H9 (cell line): ENCODE results near the gene KIRREL3. TPM values are rescaled to one million over a fixed set of nuclear protein-coding genes. Genes with fewer than 3 reads are reported as not detected.

ENCODE experiments used
- DNase-seq: peaks from one replicate; pipeline ENCODE4 v3.0.0-alpha.2; 2017
- H2AFZ ChIP-seq: one replicate; pipeline ENCODE4 v1.6.1; 2013; ENCODE audit warnings: mild to moderate bottlenecking, low read length, control low read depth, moderate library complexity
- H2AK5ac ChIP-seq: 2 replicates; pipeline ENCODE4 v1.6.1; 2013; ENCODE audit warnings: low read length, control low read depth, mixed read lengths; ENCODE audit not compliant: insufficient read length
- H2BK120ac ChIP-seq: one replicate; pipeline ENCODE4 v1.6.1; 2013; ENCODE audit warnings: low read depth, mild to moderate bottlenecking, low read length, control low read depth, inconsistent platforms; ENCODE audit not compliant: poor library complexity, severe bottlenecking
- H2BK12ac ChIP-seq: 2 replicates; pipeline ENCODE4 v1.6.1; 2013; ENCODE audit warnings: low read length, control low read depth, mixed read lengths, low read depth; ENCODE audit not compliant: insufficient read length
- H2BK15ac ChIP-seq: 2 replicates; pipeline ENCODE4 v1.6.1; 2013; ENCODE audit warnings: low read depth, low read length, control low read depth
- H2BK20ac ChIP-seq: one replicate; pipeline ENCODE4 v1.6.1; 2013; ENCODE audit warnings: low read depth, mild to moderate bottlenecking, low read length, control low read depth, inconsistent platforms; ENCODE audit not compliant: poor library complexity, severe bottlenecking
- H2BK5ac ChIP-seq: 2 replicates; pipeline ENCODE4 v1.6.1; 2013; ENCODE audit warnings: low read length, control low read depth, mixed read lengths; ENCODE audit not compliant: insufficient read length
- H3K14ac ChIP-seq: 2 replicates; pipeline ENCODE4 v1.6.1; 2013; ENCODE audit warnings: low read length, control low read depth; ENCODE audit not compliant: insufficient read depth
- H3K18ac ChIP-seq: 2 replicates; pipeline ENCODE4 v1.6.1; 2013; ENCODE audit warnings: low read depth, mild to moderate bottlenecking, mixed read lengths, low read length, control low read depth; ENCODE audit not compliant: insufficient read length
- H3K23ac ChIP-seq: 2 replicates; pipeline ENCODE4 v1.6.1; 2013; ENCODE audit warnings: low read length, control low read depth, mixed read lengths, low read depth; ENCODE audit not compliant: insufficient read length
- H3K23me2 ChIP-seq: 2 replicates; pipeline ENCODE4 v1.6.1; 2013; ENCODE audit warnings: low read depth, mild to moderate bottlenecking, mixed read lengths, low read length, control low read depth; ENCODE audit not compliant: insufficient read length, poor library complexity, severe bottlenecking
- H3K27ac ChIP-seq: 2 replicates; pipeline ENCODE4 v1.5.1; 2013; ENCODE audit warnings: low read length, control low read depth, mixed read lengths, low read depth; ENCODE audit not compliant: insufficient read length
- H3K27me3 ChIP-seq: 2 replicates; pipeline ENCODE4 v1.6.1; 2013; ENCODE audit warnings: low read length, control low read depth, inconsistent platforms; ENCODE audit not compliant: insufficient read depth
- H3K4ac ChIP-seq: 2 replicates; pipeline ENCODE4 v1.6.1; 2013; ENCODE audit warnings: low read depth, mild to moderate bottlenecking, control low read depth, inconsistent platforms, low read length, moderate library complexity
- H3K4me1 ChIP-seq: 2 replicates; pipeline ENCODE4 v1.6.1; 2013; ENCODE audit warnings: low read length, control low read depth, inconsistent platforms; ENCODE audit not compliant: insufficient read depth
- H3K4me2 ChIP-seq: 2 replicates; pipeline ENCODE4 v1.6.1; 2013; ENCODE audit warnings: low read length, control low read depth, mixed read lengths; ENCODE audit not compliant: insufficient read length, insufficient read depth
- H3K56ac ChIP-seq: 2 replicates; pipeline ENCODE4 v1.6.1; 2013; ENCODE audit warnings: low read depth, mild to moderate bottlenecking, mixed read lengths, low read length, control low read depth; ENCODE audit not compliant: insufficient read length
- H3K79me1 ChIP-seq: 2 replicates; pipeline ENCODE4 v1.6.1; 2013; ENCODE audit warnings: low read depth, mild to moderate bottlenecking, moderate library complexity, low read length, control low read depth, inconsistent platforms; ENCODE audit not compliant: insufficient read depth, poor library complexity, severe bottlenecking
- H3K79me2 ChIP-seq: 2 replicates; pipeline ENCODE4 v1.6.1; 2013; ENCODE audit warnings: low read length, control low read depth, inconsistent platforms; ENCODE audit not compliant: insufficient read depth
- H3K9ac ChIP-seq: 2 replicates; pipeline ENCODE4 v1.6.1; 2013; ENCODE audit warnings: low read length, control low read depth, mixed read lengths; ENCODE audit not compliant: insufficient read length; ENCODE audit errors: extremely low read depth
- H3K9me3 ChIP-seq: one replicate; pipeline ENCODE4 v1.6.1; 2013; ENCODE audit warnings: low read depth, low read length, inconsistent platforms; ENCODE audit not compliant: control insufficient read depth
- H3T11ph ChIP-seq: one replicate; pipeline ENCODE4 v1.6.1; 2013; ENCODE audit warnings: mild to moderate bottlenecking, low read length, control low read depth, inconsistent platforms
- H4K20me1 ChIP-seq: one replicate; pipeline ENCODE4 v1.6.1; 2013; ENCODE audit not compliant: control insufficient read depth, insufficient read length, insufficient read depth
- H4K5ac ChIP-seq: 2 replicates; pipeline ENCODE4 v1.6.1; 2013; ENCODE audit warnings: low read depth, mild to moderate bottlenecking, mixed read lengths, low read length, control low read depth; ENCODE audit not compliant: insufficient read length
- H4K8ac ChIP-seq: replicated peaks from 2 replicates; pipeline ENCODE4 v1.6.1; 2013; ENCODE audit warnings: low read length, control low read depth, mixed read lengths, low read depth; ENCODE audit not compliant: insufficient read length
- H4K91ac ChIP-seq: 2 replicates; pipeline ENCODE4 v1.6.1; 2013; ENCODE audit warnings: low read depth, mild to moderate bottlenecking, moderate library complexity, mixed read lengths, low read length, control low read depth; ENCODE audit not compliant: insufficient read length
- H3K27ac Mint-ChIP-seq, 3 experiments: 2 replicates in 2 of 3; 3 replicates in 1 of 3; pipeline ENCODE4 v1.8.0; 2020 to 2021; ENCODE audit warnings: mixed read lengths in 3 of 3, mild to moderate bottlenecking in 1 of 3, moderate library complexity in 1 of 3
- H3K27me3 Mint-ChIP-seq: 2 replicates; pipeline ENCODE4 v1.8.0; 2021; ENCODE audit warnings: low read depth, mild to moderate bottlenecking, moderate library complexity, mixed read lengths
- H3K36me3 Mint-ChIP-seq, 3 experiments: 2 replicates in 2 of 3; 3 replicates in 1 of 3; pipeline ENCODE4 v1.8.0; 2020 to 2021; ENCODE audit warnings: low read depth in 3 of 3, mixed read lengths in 3 of 3; ENCODE audit not compliant: insufficient read depth in 1 of 3
- H3K4me1 Mint-ChIP-seq, 2 experiments: 2 replicates each; pipeline ENCODE4 v1.8.0; 2020; ENCODE audit warnings: mixed read lengths in 2 of 2
- H3K4me3 Mint-ChIP-seq, 2 experiments: 2 replicates in 1 of 2; 3 replicates in 1 of 2; pipeline ENCODE4 v1.8.0; 2020 to 2021; ENCODE audit warnings: mild to moderate bottlenecking in 2 of 2, mixed read lengths in 2 of 2, moderate library complexity in 1 of 2
- H3K9me3 Mint-ChIP-seq, 2 experiments: 2 replicates in 1 of 2; 3 replicates in 1 of 2; pipeline ENCODE4 v1.8.0; 2020; ENCODE audit warnings: mild to moderate bottlenecking in 2 of 2, mixed read lengths in 2 of 2, moderate library complexity in 1 of 2
- WGBS: extraction: QIAGEN DNeasy Blood & Tissue Kit; methylation state at CpG from one replicate; pipeline ENCODE4 v1.1.7; 2013; ENCODE audit warnings: missing lambda C conversion rate, low lambda C conversion rate, mixed read lengths; ENCODE audit not compliant: insufficient read length; ENCODE audit errors: extremely low coverage; 5-methylcytosine and 5-hydroxymethylcytosine counted together
- total RNA-seq: library from RNA; stranded (reverse); gene quantifications from 2 replicates; pipeline ENCODE4 v1.2.1, GENCODE V29; 2021
- TF ChIP-seq, protein P1 (sequence below): fragments of 200-600 bp; sonication (generic); conservative IDR thresholded peaks from 3 replicates; pipeline ENCODE4 v1.8.0; 2021; ENCODE audit warnings: antibody characterized with exemption, mild to moderate bottlenecking

Gene KIRREL3
- total RNA-seq, 1 experiment from 2014 or later: 0.17 TPM

DNA sequence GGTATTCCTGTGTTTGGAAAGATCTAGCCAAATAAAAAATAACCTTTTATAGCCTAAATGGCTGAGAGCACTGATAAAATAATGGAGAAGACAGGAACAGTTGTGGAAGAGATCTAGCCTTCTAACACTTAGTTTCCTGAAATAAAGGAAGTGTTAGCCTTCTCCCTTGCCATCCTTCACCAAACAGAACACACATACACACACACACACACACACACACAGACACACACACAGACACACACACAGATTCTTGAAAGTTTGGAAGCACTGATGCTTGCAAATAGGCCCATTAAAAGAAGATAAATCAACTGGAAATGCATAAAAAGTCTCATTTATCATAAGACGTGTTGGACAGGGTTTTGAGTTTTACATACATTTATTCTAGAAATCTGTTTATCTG, 37.5 kb downstream of the KIRREL3 start:
- no peak overlapping the region for H3T11ph ChIP-seq
- no peak overlapping the region for H2BK20ac ChIP-seq
- no peaks in the 10 kb centered on the region for H3K23me2 ChIP-seq
- Mint-ChIP-seq H3K4me1 (no peaks in the 10 kb centered on the region; a peak in 1 of 4 replicates), H3K36me3 (no peaks in the 10 kb centered on the region), H3K9me3 (no peaks in the 10 kb centered on the region), H3K27me3 (peaks cover 2% of the 10 kb centered on the region), H3K27ac (no peak overlapping the region), H3K4me3 (no peak overlapping the region)
- no peak overlapping the region for H3K56ac ChIP-seq
- no peak overlapping the region for H3K18ac ChIP-seq
- H3K79me1 ChIP-seq: no peaks in the 10 kb centered on the region
- DNase-seq: no peak
- no peak overlapping the region for H2BK120ac ChIP-seq
- no peaks in the 10 kb centered on the region for H3K27me3 ChIP-seq
- no peak overlapping the region for H3K23ac ChIP-seq
- no peak overlapping the region for H2BK12ac ChIP-seq
- H4K5ac ChIP-seq: no peak overlapping the region
- no peak overlapping the region for H3K14ac ChIP-seq
- H3K9ac ChIP-seq: no peak overlapping the region
- no peaks in the 10 kb centered on the region for H3K79me2 ChIP-seq
- no peak overlapping the region for H3K27ac ChIP-seq
- no peak overlapping the region for H3K4me2 ChIP-seq
- no peak overlapping the region for H2BK5ac ChIP-seq
- TF ChIP-seq, protein P1, sequence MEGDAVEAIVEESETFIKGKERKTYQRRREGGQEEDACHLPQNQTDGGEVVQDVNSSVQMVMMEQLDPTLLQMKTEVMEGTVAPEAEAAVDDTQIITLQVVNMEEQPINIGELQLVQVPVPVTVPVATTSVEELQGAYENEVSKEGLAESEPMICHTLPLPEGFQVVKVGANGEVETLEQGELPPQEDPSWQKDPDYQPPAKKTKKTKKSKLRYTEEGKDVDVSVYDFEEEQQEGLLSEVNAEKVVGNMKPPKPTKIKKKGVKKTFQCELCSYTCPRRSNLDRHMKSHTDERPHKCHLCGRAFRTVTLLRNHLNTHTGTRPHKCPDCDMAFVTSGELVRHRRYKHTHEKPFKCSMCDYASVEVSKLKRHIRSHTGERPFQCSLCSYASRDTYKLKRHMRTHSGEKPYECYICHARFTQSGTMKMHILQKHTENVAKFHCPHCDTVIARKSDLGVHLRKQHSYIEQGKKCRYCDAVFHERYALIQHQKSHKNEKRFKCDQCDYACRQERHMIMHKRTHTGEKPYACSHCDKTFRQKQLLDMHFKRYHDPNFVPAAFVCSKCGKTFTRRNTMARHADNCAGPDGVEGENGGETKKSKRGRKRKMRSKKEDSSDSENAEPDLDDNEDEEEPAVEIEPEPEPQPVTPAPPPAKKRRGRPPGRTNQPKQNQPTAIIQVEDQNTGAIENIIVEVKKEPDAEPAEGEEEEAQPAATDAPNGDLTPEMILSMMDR: no peak
- no peaks in the 10 kb centered on the region for H3K4me1 ChIP-seq
- no peaks in the 10 kb centered on the region for H4K20me1 ChIP-seq
- H3K9me3 ChIP-seq: no peaks in the 10 kb centered on the region
- H4K8ac ChIP-seq: no peak overlapping the region
- no CpG with 5 or more reads among the region's 1 CpG for WGBS
- H2AFZ ChIP-seq: no peak overlapping the region
- H3K4ac ChIP-seq: no peak overlapping the region
- H2AK5ac ChIP-seq: no peak overlapping the region
- no peak overlapping the region for H2BK15ac ChIP-seq
- H4K91ac ChIP-seq: no peak overlapping the region
